Measurements from ENCODE around the gene PLEKHG3.

Gene PLEKHG3

DNA sequence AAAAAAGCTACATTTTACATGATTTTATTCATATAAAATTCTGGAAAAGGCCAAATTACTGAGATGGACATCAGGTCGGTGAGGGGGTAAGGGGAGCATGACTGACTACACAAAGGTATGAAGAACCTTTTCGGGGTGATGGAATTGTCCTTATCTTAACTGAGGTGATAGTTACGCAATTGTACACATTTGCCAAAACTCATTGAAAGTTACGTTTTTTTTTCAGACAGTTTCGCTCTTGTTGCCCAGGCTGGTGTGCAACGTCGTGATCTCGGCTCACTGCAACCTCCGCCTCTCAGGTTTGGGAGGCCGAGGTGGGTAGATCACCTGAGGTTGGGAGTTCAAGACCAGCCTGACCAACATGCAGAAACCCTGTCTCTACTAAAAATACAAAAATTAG is 29.4 kb upstream of the PLEKHG3 start:
- H3K9me3 ChIP-seq = peaks cover 7% of the 10 kb centered on the region; the same call in 1 of the 2 replicates

DNA sequence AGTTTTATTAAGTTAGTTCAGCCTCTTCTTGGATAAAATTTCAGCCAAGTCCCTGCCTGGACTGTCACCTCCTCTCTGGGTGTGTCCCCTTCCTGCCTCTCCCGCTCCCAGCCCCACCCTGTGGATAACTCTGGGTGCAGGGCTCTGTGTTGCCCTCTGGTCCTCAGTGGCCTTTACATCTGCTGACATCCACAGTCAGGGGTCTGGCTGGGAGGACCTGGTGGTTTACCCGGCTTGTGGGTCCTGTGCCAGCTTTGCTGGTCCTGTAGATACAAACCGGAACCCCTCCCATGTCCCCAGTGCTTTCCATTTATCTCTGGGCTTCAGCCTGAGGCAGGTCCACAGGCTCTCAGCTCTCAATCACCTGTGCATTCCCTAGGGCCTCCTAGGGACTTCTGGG is 28.9 kb upstream of the PLEKHG3 start:
- no peak for TF ChIP-seq Cebpa-rat (IDR thresholded peaks at IDR 0.05)
- Histone ChIP-seq H3K4me3 (no peak overlapping the region), H3K4me2 (no peak overlapping the region), H3K36me3 (no peaks in the 10 kb centered on the region), H3K27me3 (no peaks in the 10 kb centered on the region), H3K4me1 (peaks cover 44% of the 10 kb centered on the region), H3K27ac (peak overlapping the region; percentile 26; the same call in 1 of the 2 replicates), H3K9me3 (peaks cover 7% of the 10 kb centered on the region; the same call in 1 of the 2 replicates), H3K9ac (no peak overlapping the region), H4K20me1 (no peaks in the 10 kb centered on the region)

More for the DNA sequence above, 29.4 kb upstream of the PLEKHG3 start:
- H4K20me1 ChIP-seq = no peaks in the 10 kb centered on the region
- no peak overlapping the region for H3K9ac ChIP-seq
- H3K4me1 ChIP-seq = peaks cover 44% of the 10 kb centered on the region
- peak; percentile 46; the same call in 1 of the 2 replicates for TF ChIP-seq Cebpa-rat (IDR thresholded peaks at IDR 0.05)
- no peak overlapping the region for H3K4me3 ChIP-seq
- H3K4me2 ChIP-seq = peak overlapping the region; percentile 74
- H3K27me3 ChIP-seq = no peaks in the 10 kb centered on the region
- H3K36me3 ChIP-seq = no peaks in the 10 kb centered on the region
- H3K27ac ChIP-seq = no peak overlapping the region

GRCh38 chr14:64676410-64677008 is 27.7 kb upstream of the PLEKHG3 start:
- no peaks in the 10 kb centered on the region for H3K36me3 ChIP-seq
- H3K4me2 ChIP-seq = peak overlapping the region; percentile 50
- H3K27me3 ChIP-seq = no peaks in the 10 kb centered on the region
- no peaks in the 10 kb centered on the region for H4K20me1 ChIP-seq
- H3K9ac ChIP-seq = no peak overlapping the region
- H3K4me1 ChIP-seq = peaks cover 46% of the 10 kb centered on the region
- no peak overlapping the region for H3K4me3 ChIP-seq
- H3K27ac ChIP-seq = no peak overlapping the region
- H3K9me3 ChIP-seq = peaks cover 7% of the 10 kb centered on the region; the same call in 1 of the 2 replicates
- no peak for TF ChIP-seq Cebpa-rat (IDR thresholded peaks at IDR 0.05)

- no peaks in the 10 kb centered on the region for H3K36me3 ChIP-seq
- H3K4me1 ChIP-seq = peaks cover 36% of the 10 kb centered on the region
- no peak overlapping the region for H3K9ac ChIP-seq
- no peaks in the 10 kb centered on the region for H3K9me3 ChIP-seq
- no peaks in the 10 kb centered on the region for H3K27me3 ChIP-seq
- H3K4me3 ChIP-seq = no peak overlapping the region
- no peak for TF ChIP-seq Cebpa-rat (IDR thresholded peaks at IDR 0.05)
- H4K20me1 ChIP-seq = no peaks in the 10 kb centered on the region
- H3K4me2 ChIP-seq = no peak overlapping the region
- H3K27ac ChIP-seq = no peak overlapping the region
These were observed 24.1 kb upstream of the PLEKHG3 start for GRCh38 chr14:64680013-64680713.

- no peak overlapping the region for H3K27ac ChIP-seq
- H4K20me1 ChIP-seq = no peaks in the 10 kb centered on the region
- no peak overlapping the region for H3K4me3 ChIP-seq
- no peaks in the 10 kb centered on the region for H3K9me3 ChIP-seq
- H3K9ac ChIP-seq = no peak overlapping the region
- H3K27me3 ChIP-seq = no peaks in the 10 kb centered on the region
- H3K36me3 ChIP-seq = no peaks in the 10 kb centered on the region
- no peak overlapping the region for H3K4me2 ChIP-seq
- peaks cover 30% of the 10 kb centered on the region for H3K4me1 ChIP-seq
- TF ChIP-seq Cebpa-rat (IDR thresholded peaks at IDR 0.05) = no peak
These were observed 23.5 kb upstream of the PLEKHG3 start for GRCh38 chr14:64680714-64681065.

GRCh38 chr14:64681796-64682710 is 22.2 kb upstream of the PLEKHG3 start:
- Histone ChIP-seq H3K4me1 (peaks cover 18% of the 10 kb centered on the region), H3K4me2 (peak overlapping the region; percentile 37), H4K20me1 (no peaks in the 10 kb centered on the region), H3K9ac (no peak overlapping the region), H3K4me3 (no peak overlapping the region), H3K9me3 (no peaks in the 10 kb centered on the region), H3K27me3 (no peaks in the 10 kb centered on the region), H3K36me3 (no peaks in the 10 kb centered on the region), H3K27ac (peak overlapping the region; percentile 36; the same call in 1 of the 2 replicates)
- no peak for TF ChIP-seq Cebpa-rat (IDR thresholded peaks at IDR 0.05)

GRCh38 chr14:64682843-64683242 is 21.4 kb upstream of the PLEKHG3 start:
- Histone ChIP-seq H3K9me3 (no peaks in the 10 kb centered on the region), H4K20me1 (no peaks in the 10 kb centered on the region), H3K27me3 (no peaks in the 10 kb centered on the region), H3K9ac (no peak overlapping the region), H3K4me1 (peaks cover 18% of the 10 kb centered on the region), H3K4me3 (no peak overlapping the region), H3K36me3 (no peaks in the 10 kb centered on the region), H3K4me2 (no peak overlapping the region), H3K27ac (no peak overlapping the region)
- no peak for TF ChIP-seq Cebpa-rat (IDR thresholded peaks at IDR 0.05)

DNA sequence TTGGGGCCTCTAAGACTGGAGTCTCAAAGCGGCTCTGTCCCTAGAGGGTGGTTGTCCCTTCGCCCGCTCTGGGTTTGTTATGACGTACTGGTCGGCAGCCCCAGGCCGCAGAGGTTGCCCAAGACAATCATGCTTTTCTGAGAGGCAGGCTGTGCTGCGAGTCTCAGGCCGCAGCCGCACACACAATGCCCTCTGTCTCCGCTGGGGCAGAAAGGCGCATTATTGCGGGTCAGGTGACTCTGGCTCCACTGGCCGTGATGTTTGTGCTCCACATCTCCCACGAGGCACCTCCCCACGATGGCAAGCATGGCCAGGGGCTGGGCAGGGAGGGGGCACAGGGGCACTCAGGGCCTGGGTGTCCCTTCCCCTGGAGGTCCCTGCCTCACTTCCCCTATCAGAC is 21.0 kb upstream of the PLEKHG3 start:
- H3K27ac ChIP-seq = no peak overlapping the region
- H3K4me3 ChIP-seq = no peak overlapping the region
- H3K4me1 ChIP-seq = peaks cover 18% of the 10 kb centered on the region
- H3K27me3 ChIP-seq = no peaks in the 10 kb centered on the region
- no peak for TF ChIP-seq Cebpa-rat (IDR thresholded peaks at IDR 0.05)
- no peaks in the 10 kb centered on the region for H4K20me1 ChIP-seq
- H3K9me3 ChIP-seq = no peaks in the 10 kb centered on the region
- no peak overlapping the region for H3K4me2 ChIP-seq
- no peaks in the 10 kb centered on the region for H3K36me3 ChIP-seq
- H3K9ac ChIP-seq = no peak overlapping the region

- peaks cover 18% of the 10 kb centered on the region for H3K4me1 ChIP-seq
- H3K27ac ChIP-seq = no peak overlapping the region
- H3K9ac ChIP-seq = no peak overlapping the region
- H3K4me2 ChIP-seq = no peak overlapping the region
- no peaks in the 10 kb centered on the region for H3K36me3 ChIP-seq
- no peaks in the 10 kb centered on the region for H3K9me3 ChIP-seq
- H4K20me1 ChIP-seq = no peaks in the 10 kb centered on the region
- TF ChIP-seq Cebpa-rat (IDR thresholded peaks at IDR 0.05) = no peak
- no peak overlapping the region for H3K4me3 ChIP-seq
- no peaks in the 10 kb centered on the region for H3K27me3 ChIP-seq
These were observed 20.1 kb upstream of the PLEKHG3 start for GRCh38 chr14:64684091-64684490.
